ENCODE measurements around the gene MSH6.
A peak's percentile ranks its signal among the peaks of the same experiment; 100 is the strongest.

The MSH6 gene

GRCh38 chr2:47782671-47783485, at the start of gene MSH6:
MSH6 (plus strand) TSS chr2:47783145; CDS start chr2:47783234, 89 bp downstream.
- peak; percentile 90 for DNase-seq

- DNase-seq, result no peak
Measured at GRCh38 chr2:47735136-47735869, 47.6 kb upstream of the MSH6 start.

- DNase-seq, result no peak
Measured at GRCh38 chr2:47735912-47736311, 47.0 kb upstream of the MSH6 start.

- DNase-seq, result no peak
Measured at GRCh38 chr2:47737191-47737975, 45.6 kb upstream of the MSH6 start.

GRCh38 chr2:47738331-47738730, 44.6 kb upstream of the MSH6 start:
- DNase-seq, result no peak

GRCh38 chr2:47741101-47741500, 41.8 kb upstream of the MSH6 start:
- DNase-seq, result no peak

GRCh38 chr2:47741637-47742036, 41.3 kb upstream of the MSH6 start:
- DNase-seq, result no peak

GRCh38 chr2:47744074-47744473, 38.9 kb upstream of the MSH6 start:
- no peak for DNase-seq

- DNase-seq, result no peak
Measured at GRCh38 chr2:47747878-47748277, 35.1 kb upstream of the MSH6 start.

- DNase-seq, result no peak
Measured at GRCh38 chr2:47751856-47752414, 31.0 kb upstream of the MSH6 start.

- DNase-seq, result no peak
Measured at GRCh38 chr2:47767497-47767844, 15.5 kb upstream of the MSH6 start.

- peak; percentile 86 for DNase-seq
Measured at GRCh38 chr2:47767880-47768609, 14.9 kb upstream of the MSH6 start.

- no peak for DNase-seq
Measured at GRCh38 chr2:47769318-47769717, 13.6 kb upstream of the MSH6 start.

- DNase-seq, result no peak
Measured at GRCh38 chr2:47771211-47771610, 11.7 kb upstream of the MSH6 start.

GRCh38 chr2:47772343-47772742, 10.6 kb upstream of the MSH6 start:
- no peak for DNase-seq

GRCh38 chr2:47774567-47774966, 8.4 kb upstream of the MSH6 start:
- no peak for DNase-seq

- DNase-seq, result no peak
Measured at GRCh38 chr2:47777277-47777937, 5.5 kb upstream of the MSH6 start.

GRCh38 chr2:47778698-47779425, 4.1 kb upstream of the MSH6 start:
- no peak for DNase-seq

GRCh38 chr2:47779426-47779790, 3.5 kb upstream of the MSH6 start:
- no peak for DNase-seq

- DNase-seq, result no peak
Measured at GRCh38 chr2:47782381-47782670, 619 bp upstream of the MSH6 start.

Data from activated CD4-positive, CD25-positive, alpha-beta regulatory T cell treated with anti-CD3 and anti-CD28 coated beads, Interleukin-2, amount 50 U/mL, for 72 hours (primary cell).